ENCODE results near the gene CBX8. TPM values are rescaled to one million over a fixed set of nuclear protein-coding genes. Genes with fewer than 3 reads are reported as not detected.

The CBX8 gene
- total and polyA plus RNA-seq, 2 of the 8 experiments (the other 6 are each of a cell fraction or from before 2014, with no cell fraction given), result 0.09 to 2.1 TPM

DNA sequence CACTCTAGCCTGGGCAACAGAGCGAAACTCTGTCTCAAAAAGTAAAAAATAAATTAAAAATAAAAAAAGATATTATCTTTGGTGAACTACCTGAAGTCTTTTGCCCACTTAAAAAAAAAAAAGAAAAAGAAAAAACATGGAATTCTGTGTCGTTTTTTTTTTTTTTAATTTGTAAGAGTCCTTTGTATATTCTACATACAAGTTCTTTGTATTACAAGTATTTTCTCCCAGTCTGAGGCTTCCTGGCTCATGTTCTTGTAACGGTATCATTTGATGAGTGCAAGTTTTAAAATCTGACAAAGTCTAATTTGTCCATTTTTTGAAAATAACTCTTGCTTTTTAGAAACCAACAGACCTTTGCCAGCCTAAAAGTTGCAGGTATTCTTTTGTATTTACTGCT, 31.2 kb downstream of the CBX8 start:
- H3K14ac ChIP-seq (ENCODE audit: insufficient read length), result no peak overlapping the region
- H3K23ac ChIP-seq (ENCODE audit: insufficient read length), result no peak overlapping the region
- no peaks in the 10 kb centered on the region; a peak in 1 of 7 replicates for H3K27me3 ChIP-seq (replicated peaks in 1 of 4; ENCODE audit: control insufficient read depth in 3 of 4, extremely low read depth in 1 of 4, insufficient read depth in 3 of 4, low read length in 3 of 4)
- no peak overlapping the region for H2BK15ac ChIP-seq (ENCODE audit: low read length)
- H3K18ac ChIP-seq (ENCODE audit: extremely low read depth, low read length), result no peak overlapping the region
- no peak overlapping the region for H2AK5ac ChIP-seq (ENCODE audit: low read depth, low read length)
- no peak overlapping the region for H3K56ac ChIP-seq (replicated peaks; ENCODE audit: insufficient read length, low read depth, low read length)
- no peaks in the 10 kb centered on the region for H3K79me2 ChIP-seq (ENCODE audit: control insufficient read depth in 1 of 2, insufficient read depth in 2 of 2, low read length in 2 of 2)
- H4K8ac ChIP-seq (ENCODE audit: extremely low read depth, insufficient read depth, low read length), result no peak overlapping the region
- no peak for TF ChIP-seq PHF8 (conservative IDR thresholded peaks at IDR 0.05; ENCODE audit: low read depth, low read length)
- ChIA-PET CTCF (ENCODE audit: partially characterized antibody) (interaction anchor here (0.7 to 2.0 kb wide), 3 partner anchors 9 to 90 kb away, joined by 3 to 7 read pairs (median 3); no protein-coding TSS in a partner anchor), POLR2A (ENCODE audit: partially characterized antibody) (interaction anchor here (1.0 kb wide), 1 partner anchor 13 kb away, joined by 6 read pairs; no protein-coding TSS in a partner anchor)
- no peak overlapping the region for H3K4me2 ChIP-seq (ENCODE audit: insufficient read depth in 1 of 2, low read depth in 2 of 2, low read length in 2 of 2)
- no peaks in the 10 kb centered on the region for H3K9me3 ChIP-seq (ENCODE audit: insufficient read depth in 2 of 2, low read depth in 1 of 2, low read length in 1 of 2)
- no peak overlapping the region for H2BK12ac ChIP-seq (ENCODE audit: low read depth, low read length)
- DNase-seq (ENCODE audit: low read depth in 1 of 2, low spot score in 2 of 2), result no peak
- no peak overlapping the region for H4K91ac ChIP-seq (replicated peaks; ENCODE audit: insufficient read length, low read length)
- H2BK5ac ChIP-seq (ENCODE audit: low read depth, low read length), result no peak overlapping the region
- no peak overlapping the region for H2BK20ac ChIP-seq (ENCODE audit: low read length)
- H2AFZ ChIP-seq (ENCODE audit: low read length), result no peak overlapping the region
- no peak overlapping the region for H3K4me3 ChIP-seq (ENCODE audit: extremely low read depth in 1 of 4, insufficient read depth in 2 of 4, low read depth in 3 of 4, low read length in 4 of 4)
- no peak overlapping the region for H2BK120ac ChIP-seq (replicated peaks; ENCODE audit: low read depth, low read length)
- H3K23me2 ChIP-seq (ENCODE audit: low read depth, low read length), result no peaks in the 10 kb centered on the region
- no peaks in the 10 kb centered on the region for H4K20me1 ChIP-seq (replicated peaks in 1 of 2; ENCODE audit: control insufficient read depth in 1 of 2, insufficient read depth in 2 of 2, low read length in 2 of 2)
- FAIRE-seq, result no peak
- H3K9ac ChIP-seq (replicated peaks in 1 of 4; ENCODE audit: extremely low read depth in 1 of 4, low read depth in 3 of 4, low read length in 3 of 4), result no peak overlapping the region
- H4K5ac ChIP-seq (ENCODE audit: insufficient read length, low read depth, low read length), result no peak overlapping the region
- WGBS, 2 experiments (ENCODE audit: extremely low coverage in 1 of 2, insufficient coverage in 1 of 2, insufficient read length in 1 of 2, insufficient replicate concordance in 2 of 2, low coverage in 1 of 2, low lambda C conversion rate in 2 of 2, missing lambda C conversion rate in 1 of 2), result 97% methylated on average over 2 of the region's 3 CpGs; no CpG with 5 or more reads in 1 of the 2 experiments
- no peaks in the 10 kb centered on the region for H3K79me1 ChIP-seq (ENCODE audit: low read depth, low read length)
- H3K4ac ChIP-seq (replicated peaks; ENCODE audit: insufficient read length, low read depth, low read length), result no peak overlapping the region
- no peaks in the 10 kb centered on the region for H3K4me1 ChIP-seq (replicated peaks in 1 of 4; ENCODE audit: control insufficient read depth in 3 of 4, insufficient read depth in 4 of 4, low read length in 3 of 4)
- H3K36me3 ChIP-seq (ENCODE audit: control insufficient read depth in 2 of 4, insufficient read depth in 4 of 4, low read length in 3 of 4), result no peaks in the 10 kb centered on the region
- no peak overlapping the region for H3K27ac ChIP-seq (ENCODE audit: low read depth, low read length)

Measured in H1 (cell line).